GM23248 (cell line): ENCODE data around the gene ST8SIA6. TPM values are rescaled to one million over a fixed set of nuclear protein-coding genes. Genes with fewer than 3 reads are reported as not detected.

Experiments used
- DNase-seq: peaks from one replicate; pipeline ENCODE4 v3.0.0-alpha.2; 2015
- H2AFZ ChIP-seq: fragments of 200-600 bp; sonication (generic); 2 replicates; pipeline ENCODE4 v1.6.1; 2016; ENCODE audit warnings: antibody characterized with exemption
- H3F3A ChIP-seq: fragments of 200-600 bp; sonication (generic); 2 replicates; pipeline ENCODE4 v1.6.1; 2016; ENCODE audit warnings: mild to moderate bottlenecking, antibody characterized with exemption, mixed run types; ENCODE audit not compliant: insufficient read depth
- H3K27ac ChIP-seq: fragments of 200-600 bp; sonication (generic); 2 replicates; pipeline ENCODE4 v1.5.1; 2016; ENCODE audit warnings: mild to moderate bottlenecking
- H3K27me3 ChIP-seq: fragments of 200-600 bp; sonication (generic); replicated peaks from 2 replicates; pipeline ENCODE4 v1.6.1; 2016; ENCODE audit warnings: mild to moderate bottlenecking; ENCODE audit not compliant: insufficient read depth
- H3K36me3 ChIP-seq: fragments of 200-600 bp; sonication (generic); 2 replicates; pipeline ENCODE4 v1.6.1; 2016; ENCODE audit warnings: low read depth, mild to moderate bottlenecking
- H3K4me1 ChIP-seq: fragments of 200-600 bp; sonication (generic); 2 replicates; pipeline ENCODE4 v1.6.1; 2016; ENCODE audit warnings: mild to moderate bottlenecking; ENCODE audit not compliant: insufficient read depth
- H3K4me2 ChIP-seq: fragments of 200-600 bp; sonication (generic); one replicate; pipeline ENCODE4 v1.6.1; 2016; ENCODE audit warnings: mild to moderate bottlenecking; ENCODE audit not compliant: unreplicated experiment
- H3K4me3 ChIP-seq: fragments of 200-600 bp; sonication (generic); 2 replicates; pipeline ENCODE4 v1.5.1; 2016; ENCODE audit warnings: mild to moderate bottlenecking
- H3K79me2 ChIP-seq: fragments of 200-600 bp; sonication (generic); 2 replicates; pipeline ENCODE4 v1.6.1; 2016; ENCODE audit warnings: mild to moderate bottlenecking; ENCODE audit not compliant: insufficient read depth
- H3K9ac ChIP-seq: fragments of 200-600 bp; sonication (generic); 2 replicates; pipeline ENCODE4 v1.6.1; 2016; ENCODE audit warnings: mild to moderate bottlenecking
- H3K9me2 ChIP-seq: fragments of 200-600 bp; sonication (generic); 2 replicates; pipeline ENCODE4 v1.6.1; 2016; ENCODE audit warnings: mixed run types, mild to moderate bottlenecking, moderate library complexity; ENCODE audit not compliant: insufficient read depth
- H3K9me3 ChIP-seq: fragments of 200-600 bp; sonication (generic); one replicate; pipeline ENCODE4 v1.6.1; 2017; ENCODE audit warnings: low read depth
- H4K20me1 ChIP-seq: fragments of 200-600 bp; sonication (generic); 2 replicates; pipeline ENCODE4 v1.6.0; 2016; ENCODE audit not compliant: insufficient read depth
- EZH2 ChIP-seq: fragments of 200-600 bp; sonication (generic); IDR thresholded peaks from 2 replicates; pipeline ENCODE4 v1.6.1; 2018; ENCODE audit warnings: antibody characterized with exemption, mild to moderate bottlenecking; ENCODE audit not compliant: insufficient read depth, poor library complexity, severe bottlenecking
- EZH2phosphoT487 ChIP-seq: fragments of 200-600 bp; sonication (generic); IDR thresholded peaks from 2 replicates; pipeline ENCODE4 v1.6.1; 2018; ENCODE audit warnings: antibody characterized with exemption, moderate library complexity, mild to moderate bottlenecking, low read depth; ENCODE audit not compliant: insufficient read depth
- WGBS, 2 experiments: methylation state at CpG; one replicate each; pipeline ENCODE4 v1.1.6; 2015 to 2017; ENCODE audit warnings: low lambda C conversion rate in 2 of 2, low coverage in 1 of 2; ENCODE audit errors: missing lambda C conversion rate in 2 of 2; 5-methylcytosine and 5-hydroxymethylcytosine counted together
- in situ Hi-C: fragments of 300-500 bp; cut with MboI; formaldehyde crosslinking; loops from 2 replicates; pipeline ENCODE4 v1.15.0; 2020
- polyA plus RNA-seq: library from polyadenylated mRNA; unstranded; fragments of >200 nt; fragmentation: Nextera tagmentation; extraction: Ambion mirVana; gene quantifications from 2 replicates; pipeline ENCODE4 v1.2.1, GENCODE V29; 2016
- total RNA-seq: library from RNA; depleted of rRNA; stranded (reverse); fragments of >200 nt; shearing (Covaris generic); gene quantifications from 2 replicates; pipeline ENCODE4 v1.2.3, GENCODE V29; 2014

The ST8SIA6 gene
- total and polyA plus RNA-seq, 2 experiments from 2014 or later, result not detected

DNA sequence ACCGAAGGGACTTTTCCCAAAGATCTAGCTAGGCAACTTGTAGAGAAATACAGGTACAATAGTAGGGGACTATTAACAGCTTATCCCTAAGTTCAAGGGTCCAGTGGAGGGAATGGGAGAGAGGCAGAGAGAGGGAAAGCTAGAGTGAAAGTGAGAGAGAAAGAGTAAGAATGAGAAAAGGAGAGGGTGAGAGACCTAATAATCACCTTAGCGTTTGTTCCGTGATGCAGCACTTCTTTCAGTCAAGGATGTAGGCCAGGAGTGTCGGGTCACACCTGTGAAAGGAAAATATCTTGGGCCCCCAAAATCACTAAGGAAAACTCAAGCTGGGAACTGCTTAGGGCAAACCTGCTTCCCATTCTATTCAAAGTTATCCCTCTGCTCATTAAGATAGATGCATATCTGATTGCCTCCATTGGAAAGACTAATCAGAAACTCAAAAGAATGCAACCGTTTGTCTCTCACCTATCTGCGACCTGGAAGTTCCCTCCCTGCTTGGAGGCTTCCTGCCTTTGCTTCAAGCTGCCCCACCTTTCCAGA is 75.2 kb downstream of the ST8SIA6 start:
- Histone ChIP-seq H3K4me1 (no peaks in the 10 kb centered on the region), H2AFZ (no peak overlapping the region), H3K4me2 (no peak overlapping the region), H3K27ac (no peak overlapping the region), H3K79me2 (no peaks in the 10 kb centered on the region), H3K36me3 (no peaks in the 10 kb centered on the region), H3K27me3 (no peaks in the 10 kb centered on the region), H3K4me3 (no peak overlapping the region), H4K20me1 (no peaks in the 10 kb centered on the region), H3K9ac (no peak overlapping the region), H3K9me2 (no peaks in the 10 kb centered on the region), H3K9me3 (no peaks in the 10 kb centered on the region), H3F3A (no peaks in the 10 kb centered on the region)
- in situ Hi-C loops, result no loop called here
- 50 to 51% methylated on average over 6 of the region's 6 CpGs for WGBS, 2 experiments
- no peak for DNase-seq
- no peak for TF ChIP-seq EZH2
- TF ChIP-seq EZH2phosphoT487, result no peak

- no peak overlapping the region for H2AFZ ChIP-seq
- in situ Hi-C loops, result no loop called here
- peak; percentile 8 for DNase-seq
- no peaks in the 10 kb centered on the region for H3K36me3 ChIP-seq
- H3K9me2 ChIP-seq, result no peaks in the 10 kb centered on the region
- no peaks in the 10 kb centered on the region for H3K9me3 ChIP-seq
- WGBS, 2 experiments, result 88 to 89% methylated on average over 10 of the region's 10 CpGs
- no peaks in the 10 kb centered on the region for H3K79me2 ChIP-seq
- no peaks in the 10 kb centered on the region for H4K20me1 ChIP-seq
- H3K9ac ChIP-seq, result no peak overlapping the region
- no peak overlapping the region for H3K27ac ChIP-seq
- H3K27me3 ChIP-seq, result no peaks in the 10 kb centered on the region
- H3K4me1 ChIP-seq, result no peaks in the 10 kb centered on the region
- no peak for TF ChIP-seq EZH2
- no peak for TF ChIP-seq EZH2phosphoT487
- no peak overlapping the region for H3K4me2 ChIP-seq
- H3K4me3 ChIP-seq, result no peak overlapping the region
- no peaks in the 10 kb centered on the region for H3F3A ChIP-seq
Measured at GRCh38 chr10:17375936-17376584, 78.3 kb downstream of the ST8SIA6 start.

DNA sequence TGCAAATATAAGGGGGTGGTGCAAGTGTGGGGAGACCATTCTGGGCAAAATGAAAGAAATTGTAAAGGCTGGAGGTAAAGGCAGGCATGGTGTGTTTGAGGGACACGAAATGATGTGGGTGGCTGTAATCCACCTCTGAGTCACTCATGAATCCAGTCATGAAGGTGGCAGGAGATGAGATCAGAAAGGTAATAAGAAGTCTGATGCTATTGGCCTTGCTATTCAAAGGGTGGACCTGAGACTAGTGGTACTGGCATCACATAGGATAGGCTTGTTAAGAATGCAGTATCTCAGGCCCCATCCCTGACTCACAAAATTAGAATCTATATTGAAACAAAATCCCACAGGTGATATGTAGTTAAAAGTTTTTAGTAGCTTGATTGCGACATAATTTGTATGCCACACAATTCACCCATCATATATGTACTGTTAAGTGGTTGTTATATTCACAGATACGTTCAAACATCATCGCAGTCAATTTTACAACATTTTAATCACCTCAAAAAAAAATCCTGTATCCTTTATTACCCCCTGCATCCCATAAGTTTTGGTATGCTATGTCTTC is 85.6 kb downstream of the ST8SIA6 start:
- WGBS, 2 experiments, result 90 to 92% methylated on average over 4 of the region's 4 CpGs

DNA sequence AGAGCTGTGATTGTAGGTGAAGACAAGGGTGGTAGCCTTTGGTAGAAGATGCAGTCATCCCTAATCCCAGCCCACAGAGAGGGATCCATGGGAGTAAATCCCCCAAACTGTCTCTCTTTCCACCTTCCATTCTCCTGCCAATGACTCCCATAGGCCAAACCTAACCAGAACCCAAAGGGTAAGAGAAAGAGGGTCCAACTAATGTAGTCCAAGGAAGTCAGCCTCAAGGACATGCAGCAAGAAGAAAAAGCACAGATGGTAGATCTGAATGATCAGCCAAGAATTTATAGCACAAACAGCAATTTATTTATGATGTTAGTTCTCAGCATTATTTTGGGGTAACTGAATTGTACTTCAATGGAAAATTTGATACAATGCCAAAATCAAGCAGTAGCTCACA is 87.7 kb downstream of the ST8SIA6 start:
- Histone ChIP-seq H3K9me3 (no peaks in the 10 kb centered on the region), H4K20me1 (no peaks in the 10 kb centered on the region), H3K4me3 (no peak overlapping the region), H3K9ac (no peak overlapping the region), H3K27ac (no peak overlapping the region), H3K27me3 (no peaks in the 10 kb centered on the region), H3F3A (no peaks in the 10 kb centered on the region), H2AFZ (no peak overlapping the region), H3K79me2 (no peaks in the 10 kb centered on the region), H3K4me2 (no peak overlapping the region), H3K4me1 (no peaks in the 10 kb centered on the region), H3K36me3 (no peaks in the 10 kb centered on the region), H3K9me2 (no peaks in the 10 kb centered on the region)
- TF ChIP-seq EZH2phosphoT487, result no peak
- TF ChIP-seq EZH2, result no peak
- DNase-seq, result no peak
- in situ Hi-C loops, result no loop called here

More for the DNA sequence above, 85.6 kb downstream of the ST8SIA6 start:
- Histone ChIP-seq H3K36me3 (no peaks in the 10 kb centered on the region), H3K4me3 (no peak overlapping the region), H3K79me2 (no peaks in the 10 kb centered on the region), H3K4me1 (no peaks in the 10 kb centered on the region), H4K20me1 (no peaks in the 10 kb centered on the region), H3K9me2 (no peaks in the 10 kb centered on the region), H2AFZ (no peak overlapping the region), H3K4me2 (no peak overlapping the region), H3K9ac (no peak overlapping the region), H3K27me3 (no peaks in the 10 kb centered on the region), H3K27ac (no peak overlapping the region), H3K9me3 (no peaks in the 10 kb centered on the region), H3F3A (no peaks in the 10 kb centered on the region)
- in situ Hi-C loops, result no loop called here
- no peak for DNase-seq
- no peak for TF ChIP-seq EZH2
- no peak for TF ChIP-seq EZH2phosphoT487
